Placental epithelial cell (primary cell): ENCODE results near the gene PCDHB10. TPM values are rescaled to one million over a fixed set of nuclear protein-coding genes. Genes with fewer than 3 reads are reported as not detected.

ENCODE experiments used
- total RNA-seq: library from RNA; depleted of rRNA; stranded (reverse); fragments of >200 nt; gene quantifications from 2 replicates; pipeline ENCODE4 v1.2.3, GENCODE V29; 2012

Gene PCDHB10
- 0.39 TPM in 1 of 2 replicates, not detected in the other for total RNA-seq

DNA sequence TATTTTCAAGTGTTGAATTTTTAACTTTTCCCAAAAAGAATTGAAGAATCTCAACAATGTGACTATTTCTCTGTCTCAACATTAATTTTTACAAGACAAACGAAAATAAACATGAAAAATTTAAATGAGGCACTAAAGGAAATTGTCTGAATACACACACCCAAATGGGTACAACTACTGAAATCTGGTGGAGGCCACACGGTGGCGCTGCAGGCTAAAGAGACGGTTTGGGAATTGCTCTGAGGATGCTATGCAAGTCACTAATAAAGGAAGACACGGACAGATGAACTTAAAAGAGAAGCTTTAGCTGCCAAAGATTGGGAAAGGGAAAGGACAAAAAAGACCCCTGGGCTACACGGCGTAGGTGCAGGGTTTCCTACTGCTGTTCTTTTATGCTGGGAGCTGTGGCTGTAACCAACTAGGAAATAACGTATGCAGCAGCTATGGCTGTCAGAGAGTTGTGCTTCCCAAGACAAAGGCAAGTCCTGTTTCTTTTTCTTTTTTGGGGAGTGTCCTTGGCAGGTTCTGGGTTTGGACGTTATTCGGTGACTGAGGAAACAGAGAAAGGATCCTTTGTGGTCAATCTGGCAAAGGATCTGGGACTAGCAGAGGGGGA lies at the start of gene PCDHB10:
Gene PCDHB10 (plus strand): TSS at position 244 of the 616 bp plus-strand sequence. CDS start 200 bp downstream, at position 444.

DNA sequence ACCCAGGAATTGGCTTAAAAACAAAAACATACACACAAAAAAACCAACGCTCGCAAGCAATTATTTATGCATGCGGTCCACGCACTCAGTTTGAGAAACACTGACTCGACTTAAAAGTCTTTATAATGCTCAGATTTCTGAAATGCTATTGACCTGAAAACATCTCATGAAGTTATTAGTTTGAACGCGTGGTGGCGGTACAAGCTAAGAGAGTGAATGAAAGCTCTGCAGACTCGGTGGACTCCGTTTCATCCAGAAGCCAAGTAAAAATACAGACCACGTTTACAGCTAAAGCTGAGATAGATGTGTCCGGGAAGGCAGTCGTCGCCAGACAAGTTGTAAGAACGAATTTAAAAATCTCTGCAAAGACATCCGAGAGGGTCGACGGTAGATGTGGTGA lies 42.3 kb upstream of the PCDHB10 start, which contains the start of gene PCDHB6:
Gene PCDHB6 (plus strand): TSS at position 246 of the 400 bp plus-strand sequence. CDS start 201 bp downstream, outside the sequence.

GRCh38 chr5:141172381-141173204 lies 19.6 kb upstream of the PCDHB10 start, which contains the start of gene PCDHB7:
Gene PCDHB7 (plus strand): TSS chr5:141172644. CDS start chr5:141172836, 192 bp downstream.

GRCh38 chr5:141177577-141178191 lies 14.5 kb upstream of the PCDHB10 start, which contains the start of gene PCDHB8:
Gene PCDHB8 (plus strand): TSS chr5:141177790. CDS start chr5:141178035, 245 bp downstream.

DNA sequence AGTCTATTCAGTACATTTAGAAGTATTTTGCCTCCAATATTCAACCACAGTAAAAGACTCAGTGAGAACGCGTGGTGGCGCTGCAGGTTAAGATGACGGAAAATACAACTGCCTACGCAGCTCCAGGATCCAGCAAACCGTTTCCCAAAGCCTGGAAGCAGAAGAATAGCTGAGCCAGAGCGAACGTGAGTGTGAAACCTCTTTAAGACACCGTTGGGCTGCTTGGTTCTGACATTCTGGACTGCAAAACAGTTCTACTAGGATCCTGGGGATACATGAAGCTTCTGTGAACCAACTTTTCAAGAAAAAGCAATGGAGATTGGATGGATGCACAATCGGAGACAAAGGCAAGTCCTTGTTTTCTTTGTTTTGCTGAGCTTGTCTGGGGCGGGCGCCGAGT lies 9.9 kb upstream of the PCDHB10 start, which contains the start of gene PCDHB16:
Gene PCDHB16 (plus strand): TSS at position 140 of the 400 bp plus-strand sequence. CDS start 173 bp downstream, at position 313.

DNA sequence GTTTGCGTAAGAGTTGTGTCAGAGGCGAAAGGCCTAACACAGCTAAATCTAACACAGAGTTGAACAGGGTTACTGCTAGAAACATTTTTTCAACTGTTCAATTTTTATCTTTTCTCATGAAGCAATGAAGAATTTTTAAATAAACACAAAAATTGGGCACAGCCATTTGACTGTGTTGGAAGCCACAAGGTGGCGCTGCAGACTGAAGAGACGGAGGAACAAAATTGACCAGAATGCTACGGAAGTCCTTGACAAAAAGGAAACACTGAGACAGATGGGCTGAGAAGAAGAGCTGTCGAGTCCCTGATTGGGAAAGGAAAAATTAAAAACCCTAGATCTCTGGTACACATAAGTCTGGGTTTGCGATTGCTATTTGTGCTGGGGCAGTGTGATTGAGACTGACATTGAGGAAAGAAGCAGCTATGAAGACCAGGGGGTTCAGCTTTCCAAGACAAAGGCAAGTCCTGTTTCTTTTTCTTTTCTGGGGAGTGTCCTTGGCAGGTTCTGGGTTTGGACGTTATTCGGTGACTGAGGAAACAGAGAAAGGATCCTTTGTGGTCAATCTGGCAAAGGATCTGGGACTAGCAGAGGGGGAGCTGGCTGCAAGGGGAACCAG lies 5.1 kb upstream of the PCDHB10 start, which contains the start of gene PCDHB9:
Gene PCDHB9 (plus strand): TSS at position 265 of the 616 bp plus-strand sequence. CDS start 158 bp downstream, at position 423.

GRCh38 chr5:141199359-141200235 lies 7.4 kb downstream of the PCDHB10 start, which contains the start of gene PCDHB11:
Gene PCDHB11 (plus strand): TSS chr5:141199627. CDS start chr5:141199775, 148 bp downstream.

DNA sequence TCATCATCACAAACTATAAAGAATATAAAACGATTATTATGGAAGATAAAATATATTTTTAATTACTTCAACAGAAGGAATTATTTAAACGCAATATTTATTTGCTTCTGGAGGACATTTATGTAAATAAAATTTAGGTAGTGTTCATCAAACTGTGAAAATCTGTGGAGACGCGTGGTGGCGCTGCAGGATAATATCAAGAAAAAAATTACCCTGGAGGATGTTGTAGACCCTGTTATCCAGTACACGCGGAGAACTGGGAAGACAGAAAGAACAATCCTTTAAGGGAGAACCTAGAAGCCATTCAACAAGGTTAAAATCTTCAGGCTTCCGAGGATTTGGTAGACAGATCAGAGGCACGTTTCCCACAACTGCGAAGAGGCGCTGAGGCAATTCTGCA lies 16.3 kb downstream of the PCDHB10 start, which contains the start of gene PCDHB12:
Gene PCDHB12 (plus strand): TSS at position 242 of the 400 bp plus-strand sequence. CDS start 189 bp downstream, outside the sequence.

DNA sequence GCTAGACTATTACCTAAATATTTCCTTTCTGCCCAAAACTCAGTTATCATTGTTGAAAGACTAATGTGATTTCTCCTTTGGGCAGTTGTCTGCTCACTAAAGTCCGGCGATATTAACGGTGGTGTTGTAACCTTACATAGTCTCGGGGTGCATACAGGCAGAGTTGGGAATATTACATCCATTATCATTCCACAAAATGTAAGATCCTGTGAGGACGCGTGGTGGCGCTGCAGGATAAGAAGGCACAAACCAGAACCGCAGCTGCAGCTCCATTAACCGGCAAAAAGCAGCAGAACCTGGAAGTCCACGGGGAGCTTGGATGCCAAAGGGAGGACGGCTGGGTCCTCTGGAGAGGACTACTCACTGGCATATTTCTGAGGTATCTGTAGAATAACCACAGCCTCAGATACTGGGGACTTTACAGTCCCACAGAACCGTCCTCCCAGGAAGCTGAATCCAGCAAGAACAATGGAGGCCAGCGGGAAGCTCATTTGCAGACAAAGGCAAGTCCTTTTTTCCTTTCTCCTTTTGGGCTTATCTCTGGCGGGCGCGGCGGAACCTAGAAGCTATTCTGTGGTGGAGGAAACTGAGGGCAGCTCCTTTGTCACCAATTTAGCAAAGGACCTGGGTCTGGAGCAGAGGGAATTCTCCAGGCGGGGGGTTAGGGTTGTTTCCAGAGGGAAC lies 21.6 kb downstream of the PCDHB10 start, which contains the start of gene PCDHB13:
Gene PCDHB13 (plus strand): TSS at position 264 of the 684 bp plus-strand sequence. CDS start 205 bp downstream, at position 469.

DNA sequence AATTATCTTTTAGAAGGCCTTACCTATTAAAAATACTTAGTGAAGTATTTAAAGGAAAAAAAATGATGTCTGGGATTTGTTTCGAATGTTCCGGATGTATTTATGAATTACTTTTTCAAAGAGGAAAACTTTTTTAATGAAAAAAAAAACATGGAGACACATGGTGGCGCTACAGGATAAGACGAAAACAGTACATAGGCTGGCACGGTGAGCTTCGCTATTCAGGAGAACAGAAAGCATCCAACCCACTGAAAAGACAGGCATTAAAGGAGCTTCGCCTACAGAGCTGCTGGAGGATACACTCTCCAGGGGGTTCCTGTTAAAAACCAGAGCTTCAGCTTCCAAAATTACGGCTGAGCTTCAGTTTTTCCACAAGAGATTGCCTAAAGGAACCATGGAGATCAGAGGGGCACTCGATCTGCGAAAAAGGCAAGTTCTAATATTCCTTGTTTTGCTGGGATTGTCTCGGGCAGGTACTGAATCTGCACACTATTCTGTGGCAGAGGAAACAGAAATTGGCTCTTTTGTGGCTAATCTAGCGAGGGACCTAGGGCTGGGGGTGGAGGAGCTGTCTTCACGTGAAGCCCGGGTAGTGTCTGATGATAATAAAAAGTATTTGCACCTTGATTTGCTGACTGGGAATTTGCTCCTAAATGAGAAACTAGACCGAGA lies 31.1 kb downstream of the PCDHB10 start, which contains the start of gene PCDHB14:
Gene PCDHB14 (plus strand): TSS at position 232 of the 672 bp plus-strand sequence. CDS start 163 bp downstream, at position 395.

Other genes with a start within 250 kb of the PCDHB10 start
- gene PCDHAC2, start 225.9 kb upstream of the PCDHB10 start, total RNA-seq, result 0.39 TPM in 1 of 2 replicates, not detected in the other
- not detected in 2 replicates for gene PCDHB1, start 141.0 kb upstream of the PCDHB10 start, total RNA-seq
- 0.39 and 1.2 TPM in 2 replicates for gene PCDHB2, start 97.7 kb upstream of the PCDHB10 start, total RNA-seq
- 0.11 and 0.39 TPM in 2 replicates for gene PCDHB3, start 91.9 kb upstream of the PCDHB10 start, total RNA-seq
- gene PCDHB4, start 70.5 kb upstream of the PCDHB10 start, total RNA-seq, result 0.22 and 0.39 TPM in 2 replicates
- under 0.01 and 0.54 TPM in 2 replicates for gene PCDHB5, start 57.1 kb upstream of the PCDHB10 start, total RNA-seq
- gene PCDHB6, start 42.3 kb upstream of the PCDHB10 start, total RNA-seq, result 0.11 and 0.39 TPM in 2 replicates
- 0.22 and 0.79 TPM in 2 replicates for gene PCDHB7, start 19.7 kb upstream of the PCDHB10 start, total RNA-seq
- under 0.01 TPM in 1 of 2 replicates, not detected in the other for gene PCDHB8, start 14.6 kb upstream of the PCDHB10 start, total RNA-seq
- gene PCDHB16, start 10.0 kb upstream of the PCDHB10 start, total RNA-seq, result under 0.01 and 0.11 TPM in 2 replicates
- gene PCDHB9, start 5.2 kb upstream of the PCDHB10 start, total RNA-seq, result 0.54 TPM in 1 of 2 replicates, not detected in the other
- gene PCDHB11, start 7.3 kb downstream of the PCDHB10 start, total RNA-seq, result 0.39 TPM in 1 of 2 replicates, not detected in the other
- under 0.01 and 0.11 TPM in 2 replicates for gene PCDHB12, start 16.4 kb downstream of the PCDHB10 start, total RNA-seq
- 0.43 and 0.79 TPM in 2 replicates for gene PCDHB13, start 21.6 kb downstream of the PCDHB10 start, total RNA-seq
- gene PCDHB14, start 31.0 kb downstream of the PCDHB10 start, total RNA-seq, result 0.22 and 1.2 TPM in 2 replicates
- gene PCDHB15, start 53.0 kb downstream of the PCDHB10 start, total RNA-seq, result 0.11 and 0.39 TPM in 2 replicates
- gene SLC25A2, start 111.7 kb downstream of the PCDHB10 start, total RNA-seq, result 0.22 and 0.39 TPM in 2 replicates
- gene TAF7, start 128.4 kb downstream of the PCDHB10 start, total RNA-seq, result 49.9 and 60.9 TPM in 2 replicates
- 0.22 and 0.39 TPM in 2 replicates for gene PCDHGA1, start 138.2 kb downstream of the PCDHB10 start, total RNA-seq
- gene PCDHGA2, start 146.4 kb downstream of the PCDHB10 start, total RNA-seq, result 0.43 and 1.2 TPM in 2 replicates
- 0.33 and 1.2 TPM in 2 replicates for gene PCDHGA3, start 151.5 kb downstream of the PCDHB10 start, total RNA-seq
- 0.98 and 2.0 TPM in 2 replicates for gene PCDHGB1, start 157.7 kb downstream of the PCDHB10 start, total RNA-seq
- gene PCDHGA4, start 162.7 kb downstream of the PCDHB10 start, total RNA-seq, result 1.5 and 2.7 TPM in 2 replicates
- gene PCDHGB2, start 167.6 kb downstream of the PCDHB10 start, total RNA-seq, result 0.33 and 2.4 TPM in 2 replicates
- 0.43 and 1.6 TPM in 2 replicates for gene PCDHGA5, start 171.8 kb downstream of the PCDHB10 start, total RNA-seq
- gene PCDHGB3, start 177.9 kb downstream of the PCDHB10 start, total RNA-seq, result 3.1 and 5.9 TPM in 2 replicates
- 2.6 and 3.9 TPM in 2 replicates for gene PCDHGA6, start 181.5 kb downstream of the PCDHB10 start, total RNA-seq
- gene PCDHGA7, start 190.4 kb downstream of the PCDHB10 start, total RNA-seq, result 2.8 and 5.5 TPM in 2 replicates
- gene PCDHGB4, start 195.3 kb downstream of the PCDHB10 start, total RNA-seq, result 12.0 and 13.0 TPM in 2 replicates
- gene PCDHGA8, start 200.3 kb downstream of the PCDHB10 start, total RNA-seq, result 1.2 and 3.5 TPM in 2 replicates
- gene PCDHGB5, start 205.6 kb downstream of the PCDHB10 start, total RNA-seq, result 13.7 and 15.4 TPM in 2 replicates
- gene PCDHGA9, start 210.4 kb downstream of the PCDHB10 start, total RNA-seq, result 4.3 and 5.7 TPM in 2 replicates
- 2.3 and 3.1 TPM in 2 replicates for gene PCDHGB6, start 215.7 kb downstream of the PCDHB10 start, total RNA-seq
- gene PCDHGA10, start 220.6 kb downstream of the PCDHB10 start, total RNA-seq, result 4.4 and 9.4 TPM in 2 replicates
- 1.8 and 7.5 TPM in 2 replicates for gene PCDHGB7, start 225.3 kb downstream of the PCDHB10 start, total RNA-seq
- 6.2 and 9.0 TPM in 2 replicates for gene PCDHGA11, start 228.7 kb downstream of the PCDHB10 start, total RNA-seq
- 6.7 and 8.2 TPM in 2 replicates for gene PCDHGA12, start 238.2 kb downstream of the PCDHB10 start, total RNA-seq